ENCODE data around the gene KCNN3. TPM values are rescaled to one million over a fixed set of nuclear protein-coding genes. Genes with fewer than 3 reads are reported as not detected.
"Not testable (repeated sequence)": the region's sequence is repeated elsewhere in the genome, so short reads cannot be mapped to it uniquely, and the experiment has no call there.

KCNN3 gene
- 1 to 10 TPM; 2.3 to 6.3 (median 2.8) TPM for polyA plus RNA-seq (ENCODE audit: insufficient read length in 4 of 4)

- DNase-seq (ENCODE audit: low read depth in 4 of 4, low spot score in 3 of 4): peak; percentile 86 to 93 (median 88)
Observed at GRCh38 chr1:154870115-154870571, at the start of gene KCNN3. KCNN3 (minus strand) TSS chr1:154870281; CDS start chr1:154869964, 317 bp downstream.

- no peak for DNase-seq (ENCODE audit: low read depth in 4 of 4, low spot score in 3 of 4)
Observed at GRCh38 chr1:154913273-154913672, 43.2 kb upstream of the KCNN3 start.

- no peak for DNase-seq (ENCODE audit: low read depth in 4 of 4, low spot score in 3 of 4)
Observed at GRCh38 chr1:154912755-154913154, 42.7 kb upstream of the KCNN3 start.

GRCh38 chr1:154911691-154912550 lies 41.8 kb upstream of the KCNN3 start:
- DNase-seq (ENCODE audit: low read depth in 4 of 4, low spot score in 3 of 4): no peak

- DNase-seq (ENCODE audit: low read depth in 4 of 4, low spot score in 3 of 4): no peak
Observed at GRCh38 chr1:154910851-154911250, 40.8 kb upstream of the KCNN3 start.

- DNase-seq (ENCODE audit: low read depth in 4 of 4, low spot score in 3 of 4): no peak
Observed at GRCh38 chr1:154908937-154909336, 38.9 kb upstream of the KCNN3 start.

- DNase-seq (ENCODE audit: low read depth in 4 of 4, low spot score in 3 of 4): not testable (repeated sequence)
Observed at GRCh38 chr1:154908129-154908528, 38.0 kb upstream of the KCNN3 start.

GRCh38 chr1:154906621-154907081 lies 36.6 kb upstream of the KCNN3 start:
- DNase-seq (ENCODE audit: low read depth in 4 of 4, low spot score in 3 of 4): no peak

GRCh38 chr1:154902938-154903566 lies 33.0 kb upstream of the KCNN3 start:
- DNase-seq (ENCODE audit: low read depth in 4 of 4, low spot score in 3 of 4): no peak

- no peak for DNase-seq (ENCODE audit: low read depth in 4 of 4, low spot score in 3 of 4)
Observed at GRCh38 chr1:154901591-154901990, 31.5 kb upstream of the KCNN3 start.

GRCh38 chr1:154899041-154899440 lies 29.0 kb upstream of the KCNN3 start:
- DNase-seq (ENCODE audit: low read depth in 4 of 4, low spot score in 3 of 4): no peak

GRCh38 chr1:154896771-154897286 lies 26.7 kb upstream of the KCNN3 start:
- no peak for DNase-seq (ENCODE audit: low read depth in 4 of 4, low spot score in 3 of 4)

- no peak for DNase-seq (ENCODE audit: low read depth in 4 of 4, low spot score in 3 of 4)
Observed at GRCh38 chr1:154895798-154896197, 25.7 kb upstream of the KCNN3 start.

- no peak for DNase-seq (ENCODE audit: low read depth in 4 of 4, low spot score in 3 of 4)
Observed at GRCh38 chr1:154891452-154891851, 21.4 kb upstream of the KCNN3 start.

GRCh38 chr1:154888757-154889156 lies 18.7 kb upstream of the KCNN3 start:
- no peak for DNase-seq (ENCODE audit: low read depth in 4 of 4, low spot score in 3 of 4)

GRCh38 chr1:154886281-154887015 lies 16.4 kb upstream of the KCNN3 start:
- DNase-seq (ENCODE audit: low read depth in 4 of 4, low spot score in 3 of 4): no peak

GRCh38 chr1:154884869-154885701 lies 15.0 kb upstream of the KCNN3 start:
- no peak for DNase-seq (ENCODE audit: low read depth in 4 of 4, low spot score in 3 of 4)

GRCh38 chr1:154883919-154884868 lies 14.1 kb upstream of the KCNN3 start:
- DNase-seq (ENCODE audit: low read depth in 4 of 4, low spot score in 3 of 4): no peak
